OCI-LY7 (cell line): ENCODE measurements around the gene IFNK. TPM values are rescaled to one million over a fixed set of nuclear protein-coding genes. Genes with fewer than 3 reads are reported as not detected.

Experiments
- BruUV-seq: library from RNA; stranded (reverse); fragments of 400-500 nt; replicated peaks from 2 replicates; lab custom pipeline; 2021; lab: Mats Ljungman, UMichigan
- CTCF ChIA-PET: fragments of 300-600 bp; sonication (Branson Sonifier 250); formaldehyde crosslinking; loops from one replicate; lab custom pipeline; 2022; ENCODE audit warnings: antibody characterized with exemption; ENCODE audit not compliant: unreplicated experiment; lab: Charles Lee
- POLR2A ChIA-PET: fragments of 300-600 bp; sonication (Branson Sonifier 250); formaldehyde crosslinking; loops from one replicate; lab custom pipeline; 2022; ENCODE audit warnings: antibody characterized with exemption; lab: Charles Lee
- DNase-seq: peaks from one replicate; pipeline ENCODE4 v3.0.0-alpha.2; 2015; ENCODE audit warnings: low spot score
- H2AFZ ChIP-seq: fragments of 200-600 bp; sonication (generic), shearing (Covaris generic); 2 replicates; pipeline ENCODE4 v1.6.1; 2014; ENCODE audit warnings: mild to moderate bottlenecking, antibody characterized with exemption, low read length, moderate library complexity
- H3K27ac ChIP-seq: fragments of 200-600 bp; sonication (generic); 2 replicates; pipeline ENCODE4 v1.5.1; 2014; ENCODE audit warnings: mixed run types, low read depth, mild to moderate bottlenecking, moderate library complexity, low read length, inconsistent platforms; ENCODE audit not compliant: poor library complexity, severe bottlenecking
- H3K36me3 ChIP-seq: fragments of 200-600 bp; sonication (generic); 2 replicates; pipeline ENCODE4 v1.6.1; 2014; ENCODE audit warnings: mild to moderate bottlenecking, antibody characterized with exemption, low read length, moderate library complexity, mixed read lengths; ENCODE audit not compliant: insufficient read depth
- H3K4me1 ChIP-seq: fragments of 200-600 bp; sonication (generic); 2 replicates; pipeline ENCODE4 v1.5.1; 2014; ENCODE audit warnings: mild to moderate bottlenecking, low read length; ENCODE audit not compliant: insufficient read depth, poor library complexity, severe bottlenecking
- H3K4me2 ChIP-seq: fragments of 200-600 bp; sonication (generic); 2 replicates; pipeline ENCODE4 v1.6.1; 2014; ENCODE audit warnings: mild to moderate bottlenecking, low read length
- H3K4me3 ChIP-seq: fragments of 200-600 bp; sonication (generic); 2 replicates; pipeline ENCODE4 v1.5.1; 2014; ENCODE audit warnings: mild to moderate bottlenecking, low read depth, low read length; ENCODE audit not compliant: poor library complexity, severe bottlenecking
- H3K79me2 ChIP-seq: fragments of 200-600 bp; sonication (generic); 2 replicates; pipeline ENCODE4 v1.6.1; 2016; ENCODE audit warnings: low read depth, mild to moderate bottlenecking, low read length, moderate library complexity, mixed read lengths; ENCODE audit not compliant: insufficient read depth
- H3K9me2 ChIP-seq: fragments of 200-600 bp; sonication (generic); 2 replicates; pipeline ENCODE4 v1.6.1; 2016; ENCODE audit warnings: mild to moderate bottlenecking, low read length, mixed read lengths; ENCODE audit not compliant: insufficient read depth
- H3K9me3 ChIP-seq: fragments of 200-600 bp; sonication (generic); 2 replicates; pipeline ENCODE4 v1.6.1; 2014; ENCODE audit warnings: mild to moderate bottlenecking, mixed run types, low read length, mixed read lengths
- H4K20me1 ChIP-seq: fragments of 200-600 bp; sonication (generic); 2 replicates; pipeline ENCODE4 v1.6.1; 2014; ENCODE audit warnings: mild to moderate bottlenecking, antibody characterized with exemption, low read length, moderate library complexity, mixed read lengths; ENCODE audit not compliant: insufficient read depth
- EZH2phosphoT487 ChIP-seq: fragments of 200-600 bp; sonication (generic); IDR thresholded peaks from 2 replicates; pipeline ENCODE4 v1.6.1; 2018; ENCODE audit warnings: low read depth, borderline replicate concordance, mild to moderate bottlenecking, mixed run types, antibody characterized with exemption, low read length, moderate library complexity, mixed read lengths
- intact Hi-C: fragments of 100-400 bp; cut with micrococcal nuclease; formaldehyde crosslinking; loops from one replicate; pipeline ENCODE4 v1.10.0; 2022; ENCODE audit not compliant: unreplicated experiment
- total RNA-seq, 2 experiments: library from RNA; depleted of rRNA in 1 of 2; stranded (reverse); fragments of >200 nt in 1 of 2; shearing (Covaris generic) in 1 of 2; gene quantifications; 2 replicates each; pipeline ENCODE4 v1.2.3, GENCODE V29; 2014 to 2022
- TF ChIP-seq, protein P1 (sequence below): fragments of 200-600 bp; sonication (generic); conservative IDR thresholded peaks from 2 replicates; pipeline ENCODE4 v1.5.1; 2014; ENCODE audit warnings: mild to moderate bottlenecking, antibody characterized with exemption, low read length, moderate library complexity, mixed read lengths

Gene IFNK
- total RNA-seq, 2 experiments from 2014 or later: not detected

DNA sequence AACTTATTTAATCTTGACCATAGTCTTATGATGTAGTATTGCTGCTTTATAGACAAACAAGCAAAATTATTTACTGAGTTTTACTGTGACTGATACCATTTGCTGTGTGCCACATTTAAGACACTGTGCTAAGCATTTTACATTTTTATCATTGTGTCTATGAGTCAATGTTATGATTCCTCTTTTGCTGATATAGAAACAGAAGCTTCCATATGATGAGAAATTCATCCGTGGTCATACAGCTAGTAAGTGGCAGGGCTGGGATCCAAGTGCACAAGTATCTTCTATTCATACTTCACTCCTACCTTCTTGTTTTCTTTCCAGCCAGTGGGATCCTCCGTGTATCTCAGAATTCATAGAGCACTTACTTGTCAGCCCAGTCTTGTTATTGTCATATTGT is 17.1 kb upstream of the IFNK start:
- CTCF ChIA-PET: no interaction called here
- BruUV-seq: no TSS peak
- Histone ChIP-seq H3K79me2 (no peaks in the 10 kb centered on the region), H3K4me2 (no peak overlapping the region), H4K20me1 (no peaks in the 10 kb centered on the region), H3K27ac (no peak overlapping the region), H3K4me3 (no peak overlapping the region), H3K36me3 (no peaks in the 10 kb centered on the region), H3K9me2 (no peaks in the 10 kb centered on the region), H3K4me1 (no peaks in the 10 kb centered on the region), H2AFZ (no peak overlapping the region), H3K9me3 (no peaks in the 10 kb centered on the region)
- no peak for TF ChIP-seq EZH2phosphoT487
- TF ChIP-seq, protein P1, sequence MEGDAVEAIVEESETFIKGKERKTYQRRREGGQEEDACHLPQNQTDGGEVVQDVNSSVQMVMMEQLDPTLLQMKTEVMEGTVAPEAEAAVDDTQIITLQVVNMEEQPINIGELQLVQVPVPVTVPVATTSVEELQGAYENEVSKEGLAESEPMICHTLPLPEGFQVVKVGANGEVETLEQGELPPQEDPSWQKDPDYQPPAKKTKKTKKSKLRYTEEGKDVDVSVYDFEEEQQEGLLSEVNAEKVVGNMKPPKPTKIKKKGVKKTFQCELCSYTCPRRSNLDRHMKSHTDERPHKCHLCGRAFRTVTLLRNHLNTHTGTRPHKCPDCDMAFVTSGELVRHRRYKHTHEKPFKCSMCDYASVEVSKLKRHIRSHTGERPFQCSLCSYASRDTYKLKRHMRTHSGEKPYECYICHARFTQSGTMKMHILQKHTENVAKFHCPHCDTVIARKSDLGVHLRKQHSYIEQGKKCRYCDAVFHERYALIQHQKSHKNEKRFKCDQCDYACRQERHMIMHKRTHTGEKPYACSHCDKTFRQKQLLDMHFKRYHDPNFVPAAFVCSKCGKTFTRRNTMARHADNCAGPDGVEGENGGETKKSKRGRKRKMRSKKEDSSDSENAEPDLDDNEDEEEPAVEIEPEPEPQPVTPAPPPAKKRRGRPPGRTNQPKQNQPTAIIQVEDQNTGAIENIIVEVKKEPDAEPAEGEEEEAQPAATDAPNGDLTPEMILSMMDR: no peak
- intact Hi-C loops: no loop called here
- POLR2A ChIA-PET: interaction anchor here (0.7 to 1.2 kb wide), 2 partner anchors 22 to 739 kb away, joined by 3 read pairs; no protein-coding TSS in a partner anchor
- DNase-seq: no peak

GRCh38 chr9:27510780-27511179 is 13.3 kb upstream of the IFNK start:
- no peak overlapping the region for H3K4me3 ChIP-seq
- no peak for DNase-seq
- no peaks in the 10 kb centered on the region for H3K9me2 ChIP-seq
- H4K20me1 ChIP-seq: no peaks in the 10 kb centered on the region
- H3K79me2 ChIP-seq: no peaks in the 10 kb centered on the region
- TF ChIP-seq, protein P1: no peak
- TF ChIP-seq EZH2phosphoT487: no peak
- H3K4me2 ChIP-seq: no peak overlapping the region
- BruUV-seq: no TSS peak
- CTCF ChIA-PET: no interaction called here
- H3K36me3 ChIP-seq: no peaks in the 10 kb centered on the region
- H2AFZ ChIP-seq: no peak overlapping the region
- no peaks in the 10 kb centered on the region for H3K4me1 ChIP-seq
- no peak overlapping the region for H3K27ac ChIP-seq
- POLR2A ChIA-PET: no interaction called here
- H3K9me3 ChIP-seq: no peaks in the 10 kb centered on the region
- intact Hi-C loops: no loop called here

GRCh38 chr9:27511771-27512170 is 12.3 kb upstream of the IFNK start:
- Histone ChIP-seq H3K4me1 (no peaks in the 10 kb centered on the region), H3K4me2 (no peak overlapping the region), H4K20me1 (no peaks in the 10 kb centered on the region), H3K79me2 (no peaks in the 10 kb centered on the region), H3K36me3 (no peaks in the 10 kb centered on the region), H2AFZ (no peak overlapping the region), H3K9me3 (no peaks in the 10 kb centered on the region), H3K27ac (no peak overlapping the region), H3K4me3 (no peak overlapping the region), H3K9me2 (no peaks in the 10 kb centered on the region)
- intact Hi-C loops: no loop called here
- TF ChIP-seq, protein P1: no peak
- TF ChIP-seq EZH2phosphoT487: no peak
- POLR2A ChIA-PET: no interaction called here
- CTCF ChIA-PET: no interaction called here
- no peak for DNase-seq
- no TSS peak for BruUV-seq
